Urothelium cell line (cell line): ENCODE data around the gene CACNA2D4.

Experiments
- DNase-seq: peaks from one replicate; pipeline ENCODE4 v3.0.0; 2011; ENCODE audit warnings: low spot score, mixed read lengths
- FAIRE-seq: peaks from 2 replicates; lab custom pipeline; 2011; peaks lifted over from hg19 to GRCh38; lab: Jason Lieb, UNC

The CACNA2D4 gene

DNA sequence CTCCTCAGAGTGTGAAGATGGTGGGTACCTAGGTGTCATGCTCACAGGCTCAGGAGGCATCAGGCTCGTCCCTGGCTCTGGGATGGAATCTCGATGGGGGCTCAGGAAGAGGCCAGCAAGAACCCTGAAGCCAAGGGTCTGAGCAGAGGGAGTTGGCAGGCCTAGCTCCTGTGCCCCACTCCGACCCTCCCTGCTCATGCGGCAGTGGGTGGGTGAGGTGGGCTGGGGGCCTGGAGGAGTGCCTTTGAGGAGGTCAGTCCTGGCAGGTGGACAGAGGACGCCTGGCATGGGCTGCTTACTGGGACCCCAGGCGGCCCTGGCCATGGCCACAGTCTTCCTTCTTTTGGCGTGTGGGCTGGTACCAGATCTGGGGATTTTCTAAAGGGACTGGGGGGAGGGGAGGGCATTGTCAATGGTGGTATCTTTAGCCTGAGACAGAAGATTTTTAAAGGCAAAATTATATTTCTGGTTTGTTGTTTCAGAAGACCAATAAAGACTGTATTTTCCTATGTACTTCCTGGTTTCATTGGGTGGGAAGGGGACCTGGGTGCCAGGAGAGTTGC, 82.1 kb downstream of the CACNA2D4 start:
- DNase-seq (no peak), FAIRE-seq (no peak)

DNA sequence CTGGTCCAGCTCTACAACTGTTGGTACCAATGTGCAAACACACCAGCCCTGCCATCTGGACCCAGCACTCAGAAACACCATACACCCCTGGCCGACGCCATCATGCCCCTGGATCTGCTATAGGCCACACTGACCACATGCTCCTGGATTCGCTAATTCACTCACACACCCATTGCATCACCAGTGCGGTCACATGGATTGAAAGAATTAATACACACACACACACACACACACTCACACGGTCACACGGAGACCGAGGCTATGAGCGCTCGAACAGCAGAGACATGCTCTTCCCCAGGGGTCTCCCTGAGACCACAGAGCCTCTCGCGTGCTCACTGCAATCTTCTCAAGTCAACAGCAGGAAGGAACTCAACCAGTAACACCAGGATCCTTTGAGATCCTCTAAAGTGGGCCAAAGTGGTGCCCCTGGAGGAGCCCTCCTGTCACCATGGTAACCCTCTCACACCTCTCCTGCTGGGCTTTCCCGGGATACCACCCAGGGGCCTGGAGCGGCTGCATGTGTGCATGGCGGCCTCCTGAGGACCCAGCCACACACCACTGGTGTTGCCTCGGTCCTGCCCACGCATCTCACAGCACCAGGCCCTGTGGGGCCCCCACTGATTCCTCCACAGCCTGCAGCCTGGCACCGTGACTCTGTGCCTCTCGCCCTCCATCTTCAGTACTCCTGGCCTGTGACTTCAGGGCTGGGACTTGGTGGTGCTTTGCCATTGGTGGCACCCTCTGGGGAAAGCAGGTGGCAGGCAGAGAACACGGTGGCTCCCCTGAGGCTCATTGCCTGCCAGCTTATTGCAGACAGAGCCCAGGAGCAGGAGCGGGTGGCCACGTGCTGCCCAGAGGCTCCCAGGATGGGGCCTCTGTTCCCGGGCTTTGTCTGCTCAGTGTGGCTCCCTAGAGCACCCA, 83.0 kb downstream of the CACNA2D4 start:
- FAIRE-seq = peak; percentile 77
- DNase-seq = no peak

DNA sequence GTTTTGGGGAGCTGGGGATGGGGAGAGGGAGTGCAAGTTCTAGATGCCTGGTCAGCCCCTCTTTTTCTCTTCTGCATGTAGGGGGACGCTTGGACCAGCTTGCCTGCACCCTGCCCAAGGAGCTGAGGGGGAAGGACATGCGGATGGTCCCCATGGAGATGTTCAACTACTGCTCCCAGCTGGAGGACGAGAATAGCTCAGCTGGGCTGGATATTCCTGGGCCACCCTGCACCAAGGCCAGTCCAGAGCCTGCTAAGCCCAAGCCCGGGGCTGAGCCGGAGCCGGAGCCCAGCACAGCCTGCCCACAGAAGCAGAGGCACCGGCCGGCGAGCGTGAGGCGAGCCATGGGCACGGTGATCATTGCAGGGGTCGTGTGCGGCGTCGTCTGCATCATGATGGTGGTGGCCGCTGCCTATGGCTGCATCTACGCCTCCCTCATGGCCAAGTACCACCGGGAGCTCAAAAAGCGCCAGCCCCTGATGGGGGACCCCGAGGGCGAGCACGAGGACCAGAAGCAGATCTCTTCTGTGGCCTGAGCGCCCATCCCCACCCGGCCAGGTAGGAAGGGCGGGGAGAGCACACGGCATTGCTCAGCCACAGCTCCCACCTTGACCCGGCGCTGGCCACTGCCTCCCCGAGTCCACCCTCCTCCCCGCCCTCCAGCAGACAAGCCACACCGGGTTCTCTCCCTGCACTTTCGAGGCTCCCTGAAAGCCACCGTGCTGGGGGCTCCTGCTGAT, 84.1 kb downstream of the CACNA2D4 start:
- no peak for FAIRE-seq
- no peak for DNase-seq

DNA sequence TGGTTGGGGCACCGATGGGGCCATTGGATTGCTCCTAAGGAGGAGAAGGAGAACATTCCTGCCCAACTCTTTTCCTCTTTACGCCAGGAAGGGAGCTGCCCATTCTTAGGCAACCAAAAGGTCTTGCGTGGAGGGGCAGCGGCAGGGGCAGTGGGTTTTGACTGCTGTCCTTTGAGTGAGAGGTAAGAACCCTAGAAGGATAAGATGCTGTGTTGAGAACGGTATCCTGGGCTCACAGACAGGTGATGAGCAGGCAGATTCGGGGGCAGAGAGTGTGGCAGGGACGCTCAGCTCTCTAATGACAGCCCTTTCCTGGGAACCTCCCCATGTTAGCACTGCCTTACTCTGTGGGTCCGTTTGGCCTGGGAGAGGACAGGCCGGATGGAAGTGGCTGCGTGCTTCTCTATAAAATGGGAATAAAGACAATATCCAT, 84.8 kb downstream of the CACNA2D4 start:
- FAIRE-seq (no peak), DNase-seq (no peak)

DNA sequence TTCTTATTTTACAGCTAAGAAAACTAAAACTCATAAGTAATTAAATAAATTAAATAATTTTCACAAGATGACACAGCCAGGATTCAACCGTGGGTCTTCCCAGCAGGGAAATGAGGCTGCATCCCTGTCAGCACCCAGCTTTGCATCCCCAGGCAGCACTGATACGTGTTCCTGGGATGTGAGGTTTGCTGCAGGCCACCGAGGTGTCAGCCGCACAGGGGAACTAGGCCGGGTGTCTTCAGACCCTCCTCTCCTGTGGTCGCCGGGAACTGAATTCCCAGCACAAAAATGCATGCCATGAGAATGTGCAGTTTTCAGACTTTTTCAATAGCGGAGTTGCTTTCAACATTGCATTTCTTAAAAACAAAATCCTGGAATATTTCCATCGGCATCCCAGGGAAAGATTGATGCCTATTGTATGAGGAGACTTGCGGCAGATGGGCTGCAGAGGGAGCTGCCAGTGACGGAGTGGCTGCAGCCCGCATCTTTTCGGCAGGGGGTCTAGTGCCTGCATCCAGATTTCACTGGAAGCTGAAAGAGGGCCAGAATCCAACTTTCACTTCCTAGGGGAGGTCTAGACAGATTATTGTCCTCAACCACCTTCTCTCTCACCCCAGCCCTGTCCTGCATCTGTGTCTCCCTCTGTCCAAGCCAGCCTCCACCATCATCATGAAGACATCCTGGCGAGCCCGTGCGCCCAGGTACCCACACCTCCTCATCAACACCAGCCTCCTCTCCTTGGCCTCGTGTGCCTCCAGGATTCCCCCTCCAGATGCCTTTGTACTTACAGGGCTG, 85.5 kb downstream of the CACNA2D4 start:
- FAIRE-seq = peak; percentile 77
- DNase-seq = no peak

DNA sequence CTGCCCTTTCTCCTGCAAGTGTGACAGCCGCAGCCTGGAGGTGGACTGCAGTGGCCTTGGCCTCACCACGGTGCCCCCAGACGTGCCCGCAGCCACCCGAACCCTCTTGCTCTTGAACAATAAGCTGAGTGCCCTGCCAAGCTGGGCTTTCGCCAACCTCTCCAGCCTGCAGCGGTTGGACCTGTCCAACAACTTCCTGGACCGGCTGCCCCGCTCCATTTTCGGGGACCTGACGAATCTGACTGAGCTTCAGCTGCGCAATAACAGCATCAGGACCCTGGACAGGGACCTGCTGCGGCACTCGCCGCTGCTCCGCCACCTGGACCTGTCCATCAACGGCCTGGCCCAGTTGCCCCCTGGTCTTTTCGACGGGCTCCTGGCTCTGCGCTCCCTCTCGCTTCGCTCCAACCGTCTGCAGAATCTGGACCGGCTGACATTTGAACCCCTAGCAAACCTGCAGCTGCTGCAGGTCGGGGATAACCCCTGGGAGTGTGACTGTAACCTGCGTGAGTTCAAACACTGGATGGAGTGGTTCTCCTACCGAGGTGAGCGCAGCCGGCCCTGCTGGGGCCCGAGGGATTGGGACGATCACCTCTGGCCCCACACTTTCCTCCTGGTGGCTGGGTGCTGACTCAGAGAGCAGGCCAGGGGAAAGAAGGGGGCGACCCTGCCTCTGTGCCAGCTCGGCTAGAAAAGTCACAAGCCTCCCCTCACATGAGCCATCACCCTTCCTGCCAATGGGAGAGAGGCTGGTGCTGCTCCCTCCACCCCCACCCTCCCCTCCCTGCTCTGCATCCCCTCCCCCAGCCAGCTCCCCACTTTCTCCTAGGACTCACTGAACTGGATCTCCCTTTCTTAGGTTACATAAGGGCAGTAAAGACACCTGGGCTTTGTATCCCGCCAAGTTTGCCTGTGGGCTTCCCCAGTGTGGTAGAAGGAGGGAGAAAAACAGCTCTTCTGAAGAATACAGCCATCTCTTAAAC, 87.2 kb downstream of the CACNA2D4 start:
- FAIRE-seq (peak; percentile 89), DNase-seq (peak; percentile 91)

DNA sequence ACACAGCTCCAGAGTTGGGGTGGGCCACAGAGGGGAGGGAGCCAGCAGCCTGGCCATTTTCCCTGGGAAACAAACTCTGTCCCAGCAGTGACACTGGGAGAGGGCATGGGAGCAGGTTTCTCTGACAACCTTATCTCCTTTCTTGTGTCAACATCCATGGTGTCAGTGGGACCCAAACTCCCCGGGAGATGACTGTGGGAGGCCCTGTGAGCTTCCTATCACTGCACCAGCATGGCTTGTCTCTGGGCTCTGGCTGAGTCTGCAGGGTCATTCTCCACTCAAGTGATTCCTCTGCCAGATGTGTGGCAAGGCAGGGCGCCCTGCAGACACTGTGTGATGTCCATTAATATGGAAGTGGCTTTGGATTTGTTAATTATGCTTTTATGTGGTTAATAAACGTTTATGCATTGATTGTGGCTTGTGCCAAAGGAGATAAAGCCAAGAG, 88.0 kb downstream of the CACNA2D4 start:
- no peak for DNase-seq
- FAIRE-seq = no peak

DNA sequence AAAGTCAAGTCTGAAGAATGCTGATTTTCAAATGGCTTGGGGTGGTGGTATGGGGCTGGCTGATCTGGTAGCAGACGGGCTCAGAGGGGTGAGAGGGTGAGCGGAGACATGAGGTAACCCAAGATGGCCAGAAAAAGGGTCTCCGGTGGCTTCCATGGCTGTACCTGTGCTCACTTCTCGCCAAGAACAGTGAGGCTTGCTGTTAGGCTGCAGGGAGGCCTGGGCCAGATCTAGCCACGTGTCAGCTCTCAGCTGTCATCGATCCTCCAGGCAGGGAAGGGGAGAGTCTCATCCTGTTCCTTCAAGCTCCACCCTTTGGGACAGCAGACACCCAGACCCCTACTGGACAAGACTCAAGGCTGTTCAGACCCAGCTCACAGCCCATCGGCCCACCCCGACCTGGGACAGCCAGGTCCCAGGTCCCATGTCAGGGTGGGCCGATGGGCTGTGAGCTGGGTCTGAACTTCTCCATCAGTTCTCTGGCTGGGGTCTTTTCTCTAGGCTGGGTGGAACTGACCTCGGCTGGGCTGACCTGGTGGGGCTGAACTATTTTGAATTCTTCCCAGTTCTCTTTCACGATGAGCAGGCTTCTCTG, 89.0 kb downstream of the CACNA2D4 start:
- DNase-seq (no peak), FAIRE-seq (no peak)

DNA sequence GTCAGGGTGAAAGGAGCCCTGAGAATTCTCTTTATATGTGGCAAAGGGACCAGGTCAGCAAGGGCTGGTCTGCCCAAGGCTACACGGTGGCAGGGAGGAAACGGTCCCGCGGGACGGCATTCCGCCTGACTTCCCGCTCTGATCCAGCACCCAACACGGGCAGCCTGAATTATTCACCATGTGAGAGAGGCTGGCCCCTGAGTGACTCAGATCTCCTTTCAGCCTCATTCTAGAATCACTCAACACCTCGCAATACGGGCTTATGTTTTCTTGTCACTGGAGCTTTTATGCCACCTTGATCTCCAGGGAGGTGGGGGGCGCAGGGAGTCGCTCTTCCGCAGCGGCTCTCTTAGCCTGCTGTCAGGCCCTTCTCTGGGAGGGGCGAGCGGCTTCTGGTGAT, 89.6 kb downstream of the CACNA2D4 start:
- FAIRE-seq (no peak), DNase-seq (no peak)

DNA sequence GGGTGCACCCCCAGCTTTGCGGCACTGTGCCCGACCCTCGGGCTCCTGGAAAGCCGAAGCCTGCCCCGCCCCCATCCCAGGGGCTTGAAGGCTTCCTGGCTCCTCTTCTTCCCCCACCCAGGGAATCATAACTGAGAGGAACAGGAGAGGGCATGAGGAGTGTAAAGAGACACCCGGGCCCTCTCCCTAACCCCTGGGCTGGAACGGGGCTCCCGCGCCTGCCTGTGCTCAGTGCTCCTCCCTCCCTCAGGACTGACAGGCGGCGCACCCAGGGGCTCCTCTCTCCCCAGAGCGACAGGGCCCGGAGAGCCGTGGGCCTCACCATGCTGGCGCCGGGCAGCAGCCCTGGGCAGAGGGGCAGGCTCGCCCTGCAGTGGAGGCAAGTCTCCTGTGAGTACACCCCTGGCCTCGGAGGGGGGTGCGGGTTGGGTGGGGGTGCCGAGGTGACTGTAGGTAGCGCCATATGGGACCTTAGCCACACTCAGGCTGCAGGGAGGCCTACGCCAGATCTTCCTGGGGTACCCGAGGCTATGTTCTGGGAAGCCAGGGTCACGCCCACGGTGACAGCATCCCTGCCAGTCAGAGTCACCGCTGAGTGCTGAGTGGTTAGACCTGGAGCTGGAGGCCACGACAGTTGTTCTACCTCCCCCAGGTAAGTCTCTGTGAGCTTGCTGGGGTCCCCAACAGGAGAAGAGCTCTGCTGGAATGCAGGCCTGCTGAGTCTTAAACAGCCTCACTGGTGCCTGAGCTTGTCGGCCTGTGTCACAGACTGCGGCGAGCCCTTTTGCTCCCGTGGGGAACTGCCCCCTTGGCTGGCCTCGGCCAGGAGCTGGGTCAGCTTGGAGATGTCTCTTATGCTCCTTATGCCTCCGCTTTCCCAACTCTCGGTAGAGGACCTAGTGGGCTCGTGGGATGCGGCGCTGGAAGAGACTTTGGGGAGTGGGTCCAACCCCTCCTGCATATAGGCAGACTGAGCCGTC, 90.3 kb downstream of the CACNA2D4 start:
- DNase-seq = no peak
- no peak for FAIRE-seq

DNA sequence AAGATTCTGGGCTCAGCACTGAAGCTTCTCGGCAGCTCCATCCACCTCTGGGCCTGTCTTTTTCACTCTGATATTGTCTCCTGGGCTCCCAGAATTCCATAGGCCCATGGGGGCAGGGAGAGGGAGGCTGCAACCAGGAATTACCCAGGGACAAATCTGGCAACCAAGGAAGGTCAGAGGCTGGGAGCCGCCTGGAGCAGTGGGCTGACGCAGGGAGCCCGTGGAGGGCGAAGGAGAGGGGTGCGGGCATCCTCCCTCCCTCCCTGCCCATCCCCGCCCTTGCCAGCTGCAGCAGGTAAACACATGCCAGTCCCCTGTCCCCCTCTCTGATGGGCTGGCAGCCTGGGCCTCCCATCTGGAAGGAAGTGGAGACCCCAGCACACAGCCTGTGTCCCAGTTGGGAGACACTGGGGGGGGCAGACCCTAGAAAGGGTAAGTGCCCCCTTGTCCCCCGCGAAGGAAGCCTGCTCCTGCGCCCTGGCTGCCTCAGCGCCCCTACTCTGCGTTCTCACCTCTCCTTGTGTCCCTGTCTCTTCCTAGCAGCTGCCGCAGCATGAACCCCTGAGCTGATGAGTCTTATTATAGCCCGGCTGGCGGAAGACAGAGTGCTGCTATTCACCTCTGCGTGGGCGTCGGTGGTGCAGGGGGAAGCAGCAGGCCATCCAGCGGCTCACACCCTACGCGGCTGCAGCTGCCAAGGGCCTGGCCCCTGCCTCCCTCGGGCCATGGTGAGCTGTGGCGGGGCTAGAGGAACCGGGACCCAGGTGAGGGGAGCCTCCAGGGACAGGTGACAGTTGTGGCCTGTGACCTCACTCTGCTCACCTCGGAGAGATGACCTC, 91.4 kb downstream of the CACNA2D4 start:
- FAIRE-seq (no peak), DNase-seq (peak; percentile 50)

DNA sequence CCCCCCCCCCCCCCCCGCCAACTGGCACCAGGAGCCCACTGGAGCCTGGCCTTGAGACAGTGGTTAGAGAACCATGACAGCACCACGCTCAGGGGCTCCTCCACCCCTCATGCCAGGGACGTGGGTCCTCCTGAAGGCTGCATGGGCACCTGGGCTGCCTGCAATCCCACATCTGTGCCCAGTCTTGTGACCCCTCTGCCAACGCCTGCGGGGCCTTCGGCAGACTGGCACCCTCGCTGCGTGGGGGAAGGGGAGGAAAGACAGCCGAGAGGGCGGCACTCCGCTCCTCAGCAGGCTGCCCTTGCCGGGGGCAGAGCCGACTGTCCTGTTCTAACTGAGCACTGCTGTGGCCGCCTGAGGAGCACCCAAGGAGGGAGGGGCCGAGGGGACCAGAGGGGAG, 92.1 kb downstream of the CACNA2D4 start:
- no peak for DNase-seq
- FAIRE-seq = no peak

DNA sequence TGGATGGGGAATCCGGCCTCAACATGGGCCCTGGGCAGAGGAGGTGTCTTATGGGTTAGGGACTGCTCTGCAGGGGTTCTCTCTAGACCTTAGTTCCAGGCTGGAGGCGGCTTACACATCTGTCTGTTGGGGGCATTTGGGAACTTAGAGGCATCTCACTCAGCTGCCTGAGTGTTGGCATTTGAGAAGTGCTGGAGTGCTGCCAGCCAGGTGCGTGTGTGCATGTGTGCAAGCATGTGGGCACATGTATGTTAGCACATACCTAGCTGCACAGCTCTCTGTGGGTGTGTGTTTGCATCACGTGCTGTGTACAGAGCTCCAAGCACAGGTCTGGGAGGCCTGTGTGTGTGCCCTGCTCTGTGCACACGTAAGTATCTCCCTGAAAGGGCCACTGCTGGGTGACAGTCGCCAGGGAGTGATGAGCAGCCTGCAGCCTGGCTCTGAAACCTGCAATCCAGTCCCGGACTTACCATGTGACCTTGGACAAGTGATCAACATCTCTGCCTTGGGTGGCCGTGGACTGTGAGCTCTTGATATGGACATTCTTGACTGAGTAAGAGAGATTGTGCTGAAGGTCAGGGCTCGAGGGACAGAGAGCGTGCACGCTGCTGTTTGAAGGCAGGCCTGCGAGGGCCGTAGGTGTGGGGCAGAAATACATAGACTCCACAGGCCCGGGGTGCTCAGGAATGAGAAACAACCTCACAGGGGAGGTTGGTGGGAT, 92.9 kb downstream of the CACNA2D4 start:
- FAIRE-seq = peak; percentile 73
- no peak for DNase-seq

DNA sequence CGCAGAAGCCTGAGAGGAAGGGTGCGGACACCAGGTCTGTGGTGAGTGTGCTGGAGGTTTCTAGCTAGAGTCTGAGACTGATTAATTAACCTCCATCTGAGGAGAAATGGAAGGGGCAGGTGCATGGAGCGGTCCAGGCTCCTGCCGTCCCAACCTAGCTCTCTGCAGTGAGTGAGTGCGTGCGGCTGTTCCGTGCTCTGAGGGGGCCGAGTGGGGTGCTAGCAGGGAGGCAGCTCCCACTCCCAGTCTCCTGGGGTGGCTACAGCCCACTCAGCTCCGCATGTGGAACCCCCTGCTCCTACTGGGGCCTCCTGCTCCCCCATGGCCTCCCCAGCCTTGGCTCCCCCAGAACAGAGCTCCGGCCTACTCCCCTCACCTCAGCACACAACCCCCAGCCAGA, 95.2 kb downstream of the CACNA2D4 start:
- DNase-seq = no peak
- no peak for FAIRE-seq

DNA sequence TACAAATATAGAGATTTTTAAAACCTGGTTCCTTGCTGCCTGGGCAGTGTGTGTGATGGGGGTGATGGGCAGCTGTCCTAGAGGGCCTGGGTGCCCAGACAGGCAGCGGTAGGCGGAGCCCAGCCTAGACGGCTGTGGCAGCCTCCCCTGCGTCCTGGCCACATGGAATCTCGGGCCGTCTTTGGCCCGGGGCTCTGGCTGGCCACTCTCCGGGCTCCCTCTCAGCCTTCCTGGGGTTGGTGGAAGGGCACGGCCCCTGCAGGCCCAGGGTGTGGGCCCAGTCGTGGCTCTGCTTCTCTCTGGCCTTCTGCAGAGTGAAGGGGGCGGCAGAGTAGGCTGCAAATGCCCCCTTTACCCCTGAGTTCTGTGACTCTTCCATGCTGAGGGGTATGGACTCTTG, 95.8 kb downstream of the CACNA2D4 start:
- DNase-seq (no peak), FAIRE-seq (no peak)

DNA sequence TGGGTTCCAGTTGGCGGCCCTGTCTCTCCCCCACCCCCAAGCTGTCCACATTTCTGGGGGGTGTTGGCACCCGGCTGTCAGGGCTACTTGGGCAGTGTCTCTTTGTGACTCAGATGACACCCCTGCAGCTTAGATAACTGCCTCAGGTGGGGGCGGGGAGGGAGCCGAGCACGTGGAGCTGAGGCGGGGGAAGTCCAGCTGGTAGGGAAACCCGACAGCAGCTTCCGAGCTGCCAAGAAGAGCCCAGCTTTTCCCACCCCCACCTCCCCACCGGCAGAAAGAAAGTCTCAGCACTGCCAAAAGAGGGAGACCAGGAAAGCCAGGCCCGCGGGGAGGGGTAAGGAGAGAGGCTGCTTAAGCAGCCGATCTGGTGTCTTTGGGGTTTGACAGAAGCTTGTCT, 96.6 kb downstream of the CACNA2D4 start:
- FAIRE-seq = no peak
- DNase-seq = no peak

DNA sequence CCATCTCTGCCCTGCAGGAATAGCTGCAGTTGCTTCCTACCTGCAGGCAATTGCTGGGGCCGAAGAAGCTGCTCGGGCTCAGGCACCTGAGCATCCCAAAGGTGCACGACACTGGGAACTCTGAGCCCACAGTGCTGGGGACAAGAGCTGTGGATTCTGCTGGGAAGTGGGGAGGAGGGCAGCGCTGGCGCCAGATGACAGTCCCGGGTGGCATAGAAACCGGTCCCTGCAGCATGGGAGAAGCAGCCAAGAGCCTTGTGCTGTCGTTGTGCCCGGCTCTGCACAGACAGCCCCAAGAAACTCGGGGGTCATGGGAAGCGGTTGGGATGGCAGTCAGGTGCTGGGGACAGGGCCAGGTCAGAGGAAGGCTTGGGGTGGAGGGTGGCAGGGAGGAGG, 97.6 kb downstream of the CACNA2D4 start:
- no peak for DNase-seq

More for the DNA sequence above, 97.6 kb downstream of the CACNA2D4 start:
- no peak for FAIRE-seq
